Neural cell (in vitro differentiated cells): ENCODE data around the gene FCER1A. TPM values are rescaled to one million over a fixed set of nuclear protein-coding genes. Genes with fewer than 3 reads are reported as not detected.

Experiments used
- H2AFZ ChIP-seq: fragments of 200-600, 300-800 bp; sonication (generic), shearing (Covaris generic); 2 replicates; pipeline ENCODE4 v1.6.0; 2014; ENCODE audit warnings: low read depth, mild to moderate bottlenecking, antibody characterized with exemption, low read length, moderate library complexity
- H3F3A ChIP-seq: fragments of 200-600 bp; shearing (Covaris generic); 2 replicates; pipeline ENCODE4 v1.6.1; 2016; ENCODE audit warnings: mild to moderate bottlenecking, moderate library complexity, mixed read lengths, antibody characterized with exemption, low read length; ENCODE audit not compliant: insufficient read depth, poor library complexity, severe bottlenecking
- H3K27ac ChIP-seq: fragments of 200-600, 300-800 bp; sonication (generic), shearing (Covaris generic); 2 replicates; pipeline ENCODE4 v1.5.1; 2014; ENCODE audit warnings: mild to moderate bottlenecking, low read length, moderate library complexity
- H3K27me3 ChIP-seq: fragments of 300-800, 200-600 bp; sonication (generic), shearing (Covaris generic); 2 replicates; pipeline ENCODE4 v1.6.0; 2014; ENCODE audit warnings: mild to moderate bottlenecking, low read depth, low read length, moderate library complexity; ENCODE audit not compliant: insufficient read depth
- H3K36me3 ChIP-seq: fragments of 300-800, 200-600 bp; sonication (generic), shearing (Covaris generic); 2 replicates; pipeline ENCODE4 v1.5.1; 2014; ENCODE audit warnings: mild to moderate bottlenecking, antibody characterized with exemption, low read length, moderate library complexity; ENCODE audit not compliant: insufficient read depth
- H3K4me2 ChIP-seq: fragments of 300-800, 200-600 bp; sonication (generic), shearing (Covaris generic); 2 replicates; pipeline ENCODE4 v1.6.0; 2014; ENCODE audit warnings: mild to moderate bottlenecking, low read length
- H3K4me3 ChIP-seq: fragments of 300-800, 200-600 bp; sonication (generic), shearing (Covaris generic); 2 replicates; pipeline ENCODE4 v1.5.1; 2014; ENCODE audit warnings: mild to moderate bottlenecking, low read length, moderate library complexity
- H3K79me2 ChIP-seq: fragments of 200-600 bp; shearing (Covaris generic); replicated peaks from 2 replicates; pipeline ENCODE4 v1.6.0; 2014; ENCODE audit warnings: mild to moderate bottlenecking, low read length, moderate library complexity; ENCODE audit not compliant: insufficient read depth
- H3K9ac ChIP-seq: fragments of 300-800, 200-600 bp; sonication (generic), shearing (Covaris generic); 2 replicates; pipeline ENCODE4 v1.6.1; 2016; ENCODE audit warnings: mild to moderate bottlenecking, low read length, mixed read lengths
- H3K9me2 ChIP-seq: fragments of 200-600 bp; shearing (Covaris generic); 2 replicates; pipeline ENCODE4 v1.6.1; 2016; ENCODE audit warnings: mild to moderate bottlenecking, low read length, mixed read lengths; ENCODE audit not compliant: insufficient read depth
- H3K9me3 ChIP-seq: fragments of 200-600, 300-800 bp; sonication (generic), shearing (Covaris generic); 2 replicates; pipeline ENCODE4 v1.6.1; 2016; ENCODE audit warnings: mild to moderate bottlenecking, mixed run types, low read length, moderate library complexity, mixed read lengths
- H4K20me1 ChIP-seq: fragments of 200-600 bp; shearing (Covaris generic); 2 replicates; pipeline ENCODE4 v1.6.1; 2016; ENCODE audit warnings: mild to moderate bottlenecking, mixed run types; ENCODE audit not compliant: insufficient read depth
- CTCF ChIP-seq: fragments of 450-650 bp; IDR thresholded peaks from 2 replicates; pipeline ENCODE4 v1.5.1; 2014; ENCODE audit warnings: antibody characterized with exemption, mild to moderate bottlenecking, moderate library complexity; ENCODE audit not compliant: poor library complexity, severe bottlenecking
- EP300 ChIP-seq: fragments of 450-650 bp; conservative IDR thresholded peaks from 2 replicates; pipeline ENCODE4 v1.6.1; 2014; ENCODE audit warnings: antibody characterized with exemption, mild to moderate bottlenecking, moderate library complexity; ENCODE audit not compliant: poor library complexity, severe bottlenecking
- EZH2 ChIP-seq: fragments of 200-600, 300-800 bp; shearing (Covaris generic), sonication (generic); IDR thresholded peaks from 2 replicates; pipeline ENCODE4 v1.6.1; 2014; ENCODE audit warnings: antibody characterized with exemption, low read length, borderline replicate concordance, mild to moderate bottlenecking; ENCODE audit not compliant: insufficient read depth, poor library complexity, severe bottlenecking
- MXI1 ChIP-seq: fragments of 450-650 bp; conservative IDR thresholded peaks from 2 replicates; pipeline ENCODE4 v1.6.1; 2014; ENCODE audit warnings: antibody characterized with exemption, mild to moderate bottlenecking; ENCODE audit not compliant: poor library complexity, severe bottlenecking
- POLR2AphosphoS5 ChIP-seq: IDR thresholded peaks from 2 replicates; pipeline ENCODE4 v1.6.1; 2012
- RAD21 ChIP-seq: fragments of 450-650 bp; conservative IDR thresholded peaks from 2 replicates; pipeline ENCODE4 v1.6.1; 2014; ENCODE audit warnings: antibody characterized with exemption, mild to moderate bottlenecking, moderate library complexity
- REST ChIP-seq: IDR thresholded peaks from 2 replicates; pipeline ENCODE4 v1.6.1; 2012; ENCODE audit warnings: borderline replicate concordance
- SMC3 ChIP-seq: fragments of 450-650 bp; conservative IDR thresholded peaks from 2 replicates; pipeline ENCODE4 v1.6.1; 2014; ENCODE audit warnings: antibody characterized with exemption, mild to moderate bottlenecking, moderate library complexity; ENCODE audit not compliant: poor library complexity
- TAF1 ChIP-seq: IDR thresholded peaks from 2 replicates; pipeline ENCODE4 v1.6.1; 2012; ENCODE audit warnings: low read depth
- polyA plus RNA-seq: library from polyadenylated mRNA; depleted of rRNA; stranded (reverse); fragments of >200 nt; gene quantifications from 2 replicates; pipeline ENCODE4 v1.2.3, GENCODE V29; 2014

The FCER1A gene
- polyA plus RNA-seq, 1 donor from 2014 or later = not detected

- TF ChIP-seq EZH2 = no peak
- TF ChIP-seq REST = no peak
- no peak for TF ChIP-seq TAF1
- no peak for TF ChIP-seq POLR2AphosphoS5
- no peak for TF ChIP-seq SMC3
- no peak for TF ChIP-seq EP300
- no peak for TF ChIP-seq CTCF
- no peak for TF ChIP-seq RAD21
- no peak for TF ChIP-seq MXI1
- Histone ChIP-seq H3K27ac (no peak overlapping the region), H3K9me2 (no peaks in the 10 kb centered on the region), H3K4me2 (no peak overlapping the region), H2AFZ (no peak overlapping the region), H3K9me3 (no peaks in the 10 kb centered on the region), H4K20me1 (no peaks in the 10 kb centered on the region), H3K27me3 (no peaks in the 10 kb centered on the region), H3K36me3 (no peaks in the 10 kb centered on the region), H3K4me3 (no peak overlapping the region), H3K9ac (no peak overlapping the region), H3F3A (no peaks in the 10 kb centered on the region), H3K79me2 (no peaks in the 10 kb centered on the region)
These were observed 22.4 kb upstream of the FCER1A start for GRCh38 chr1:159279773-159280172.

- H3K36me3 ChIP-seq = no peaks in the 10 kb centered on the region
- H3K79me2 ChIP-seq = no peaks in the 10 kb centered on the region
- no peak for TF ChIP-seq POLR2AphosphoS5
- no peak for TF ChIP-seq EP300
- no peak for TF ChIP-seq TAF1
- TF ChIP-seq REST = no peak
- TF ChIP-seq RAD21 = no peak
- TF ChIP-seq EZH2 = no peak
- no peak for TF ChIP-seq MXI1
- no peak for TF ChIP-seq CTCF
- TF ChIP-seq SMC3 = no peak
- no peak overlapping the region for H3K4me2 ChIP-seq
- H2AFZ ChIP-seq = no peak overlapping the region
- H3K9me3 ChIP-seq = no peaks in the 10 kb centered on the region
- H3K27me3 ChIP-seq = no peaks in the 10 kb centered on the region
- H3K9ac ChIP-seq = no peak overlapping the region
- no peak overlapping the region for H3K27ac ChIP-seq
- H3K9me2 ChIP-seq = no peaks in the 10 kb centered on the region
- H4K20me1 ChIP-seq = no peaks in the 10 kb centered on the region
- no peak overlapping the region for H3K4me3 ChIP-seq
- H3F3A ChIP-seq = no peaks in the 10 kb centered on the region
These were observed 20.0 kb upstream of the FCER1A start for GRCh38 chr1:159282118-159282517.
